ENCODE data around the gene FAM241A. TPM values are rescaled to one million over a fixed set of nuclear protein-coding genes. Genes with fewer than 3 reads are reported as not detected.

FAM241A gene
- total RNA-seq, 2 donors from 2014 or later: 2.8 to 3.7 TPM

- H3K27me3 Mint-ChIP-seq: no peaks in the 10 kb centered on the region
- peaks cover 5% of the 10 kb centered on the region for H3K4me1 Mint-ChIP-seq
- DNase-seq: no peak
- H3K36me3 Mint-ChIP-seq (ENCODE audit: low read depth): peaks cover 2% of the 10 kb centered on the region
- H3K9me3 ChIP-seq (ENCODE audit: control insufficient read depth, low read length, poor library complexity, severe bottlenecking): no peaks in the 10 kb centered on the region
- no peak overlapping the region for H3K4me3 Mint-ChIP-seq
- ATAC-seq: no peak
- H3K27ac Mint-ChIP-seq: no peak overlapping the region
These were observed 77.1 kb downstream of the FAM241A start for GRCh38 chr4:112222219-112222955.

- Mint-ChIP-seq H3K4me1 (no peaks in the 10 kb centered on the region), H3K4me3 (no peak overlapping the region), H3K36me3 (ENCODE audit: low read depth) (peaks cover 2% of the 10 kb centered on the region), H3K27me3 (no peaks in the 10 kb centered on the region), H3K27ac (no peak overlapping the region)
- DNase-seq (no peak), ATAC-seq (no peak)
- H3K9me3 ChIP-seq (ENCODE audit: control insufficient read depth, low read length, poor library complexity, severe bottlenecking): no peaks in the 10 kb centered on the region
These were observed 79.9 kb downstream of the FAM241A start for GRCh38 chr4:112225157-112225556.

- peak overlapping the region; percentile 94 for H3K4me3 Mint-ChIP-seq
- H3K4me1 Mint-ChIP-seq: peaks cover 23% of the 10 kb centered on the region
- peak overlapping the region; percentile 96 for H3K27ac Mint-ChIP-seq
- ATAC-seq (peak; percentile 92), DNase-seq (peak; percentile 94 to 97 (median 96))
- H3K36me3 Mint-ChIP-seq (ENCODE audit: low read depth): no peaks in the 10 kb centered on the region
- H3K27me3 Mint-ChIP-seq: no peaks in the 10 kb centered on the region
- H3K9me3 ChIP-seq (ENCODE audit: control insufficient read depth, low read length, poor library complexity, severe bottlenecking): no peaks in the 10 kb centered on the region
These were observed 85.9 kb downstream of the FAM241A start for GRCh38 chr4:112230879-112231778.

- ATAC-seq (peak; percentile 71), DNase-seq (peak; percentile 67 to 83 (median 76))
- Mint-ChIP-seq H3K36me3 (ENCODE audit: low read depth) (no peaks in the 10 kb centered on the region), H3K27me3 (no peaks in the 10 kb centered on the region), H3K27ac (peak within 1 kb of the TSS; percentile 96), H3K4me1 (peaks cover 26% of the 10 kb centered on the region), H3K4me3 (peak within 1 kb of the TSS; percentile 94)
- H3K9me3 ChIP-seq (ENCODE audit: control insufficient read depth, low read length, poor library complexity, severe bottlenecking): no peaks in the 10 kb centered on the region
These were observed 86.8 kb downstream of the FAM241A start, which contains the start of gene AP1AR for GRCh38 chr4:112231779-112232713. AP1AR (plus strand) TSS chr4:112231787; CDS start chr4:112232092, 305 bp downstream.

GRCh38 chr4:112234952-112235609 lies 89.8 kb downstream of the FAM241A start:
- Mint-ChIP-seq H3K27me3 (no peaks in the 10 kb centered on the region), H3K4me3 (no peak overlapping the region), H3K4me1 (peaks cover 44% of the 10 kb centered on the region), H3K36me3 (ENCODE audit: low read depth) (peaks cover 10% of the 10 kb centered on the region), H3K27ac (no peak overlapping the region)
- no peaks in the 10 kb centered on the region for H3K9me3 ChIP-seq (ENCODE audit: control insufficient read depth, low read length, poor library complexity, severe bottlenecking)
- peak in 2 of 3 donors; percentile 28 to 42 for DNase-seq
- ATAC-seq: no peak

GRCh38 chr4:112236040-112236439 lies 90.8 kb downstream of the FAM241A start:
- Mint-ChIP-seq H3K4me1 (peaks cover 48% of the 10 kb centered on the region), H3K36me3 (ENCODE audit: low read depth) (peaks cover 16% of the 10 kb centered on the region), H3K27ac (no peak overlapping the region), H3K4me3 (peak overlapping the region; percentile 64), H3K27me3 (no peaks in the 10 kb centered on the region)
- ATAC-seq: no peak
- no peaks in the 10 kb centered on the region for H3K9me3 ChIP-seq (ENCODE audit: control insufficient read depth, low read length, poor library complexity, severe bottlenecking)
- no peak for DNase-seq

DNA sequence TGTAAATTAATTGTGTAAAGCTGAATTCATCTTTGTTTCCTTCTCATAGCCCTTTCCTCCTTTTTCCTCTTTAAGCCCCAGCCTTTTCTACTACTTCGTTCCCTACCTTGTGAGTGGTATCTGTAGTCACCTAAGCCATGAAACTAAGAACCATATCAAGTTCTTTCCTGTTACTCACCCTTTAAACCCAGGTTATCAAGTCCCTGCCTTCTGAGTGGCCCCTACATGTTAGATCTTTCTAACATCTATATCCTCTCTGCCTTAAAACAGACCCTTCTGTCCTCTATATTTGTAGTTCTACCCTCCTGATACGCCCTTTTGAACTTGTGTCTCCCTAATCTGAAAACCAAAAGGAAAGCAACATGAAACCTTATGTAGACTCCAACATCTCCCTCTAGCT lies 93.6 kb downstream of the FAM241A start:
- peaks cover 44% of the 10 kb centered on the region for H3K4me1 Mint-ChIP-seq
- no peak overlapping the region for H3K4me3 Mint-ChIP-seq
- DNase-seq (no peak), ATAC-seq (no peak)
- H3K9me3 ChIP-seq (ENCODE audit: control insufficient read depth, low read length, poor library complexity, severe bottlenecking): no peaks in the 10 kb centered on the region
- no peaks in the 10 kb centered on the region for H3K27me3 Mint-ChIP-seq
- peaks cover 16% of the 10 kb centered on the region for H3K36me3 Mint-ChIP-seq (ENCODE audit: low read depth)
- H3K27ac Mint-ChIP-seq: no peak overlapping the region

Other genes with a start within 250 kb of the FAM241A start
- 10 to 100 TPM; 10.4 to 15.2 TPM for gene AP1AR, start 86.3 kb downstream of the FAM241A start, total RNA-seq
- gene TIFA, start 140.4 kb downstream of the FAM241A start, total RNA-seq: 10 to 100 TPM; 38.4 to 98.7 TPM
- gene ALPK1, start 151.9 kb downstream of the FAM241A start, total RNA-seq: 10 to 100 TPM in 1 of 2 donors, 1 to 10 TPM in 1; 7.1 to 18.2 TPM

Data from T-helper 17 cell (primary cell).